H1 (cell line): ENCODE data around the gene SEC22B. TPM values are rescaled to one million over a fixed set of nuclear protein-coding genes. Genes with fewer than 3 reads are reported as not detected.
"Not testable (repeated sequence)": the region's sequence is repeated elsewhere in the genome, so short reads cannot be mapped to it uniquely, and the experiment has no call there.

ENCODE experiments used
- CTCF ChIA-PET: fragments of 300-600 bp; sonication (Branson Sonifier 250); formaldehyde crosslinking; loops from one replicate; lab custom pipeline; 2021; ENCODE audit not compliant: partially characterized antibody; lab: Charles Lee
- POLR2A ChIA-PET: fragments of 300-600 bp; sonication (Branson Sonifier 250); formaldehyde crosslinking; loops from one replicate; lab custom pipeline; 2021; ENCODE audit warnings: inconsistent platforms; ENCODE audit not compliant: partially characterized antibody; lab: Charles Lee
- DNase-seq, 2 experiments: peaks; one replicate each; pipeline versions ENCODE4 v3.0.0 to v3.0.0-alpha.2; 2010 to 2022; ENCODE audit warnings: low spot score in 2 of 2, low read depth in 1 of 2, mixed read lengths in 1 of 2
- FAIRE-seq: peaks from 2 replicates; lab custom pipeline; 2011; peaks lifted over from hg19 to GRCh38; lab: Jason Lieb, UNC
- H2AFZ ChIP-seq: 2 replicates; pipeline ENCODE4 v1.8.1; 2012; ENCODE audit warnings: low read length, inconsistent platforms
- H2AK5ac ChIP-seq: 2 replicates; pipeline ENCODE4 v1.6.1; 2013; ENCODE audit warnings: low read depth, low read length
- H2BK120ac ChIP-seq: replicated peaks from 2 replicates; pipeline ENCODE3; 2013; ENCODE audit warnings: low read depth, low read length, inconsistent platforms
- H2BK12ac ChIP-seq: 2 replicates; pipeline ENCODE4 v1.6.1; 2013; ENCODE audit warnings: low read depth, low read length
- H2BK15ac ChIP-seq: 2 replicates; pipeline ENCODE4 v1.6.1; 2013; ENCODE audit warnings: low read length
- H2BK20ac ChIP-seq: 2 replicates; pipeline ENCODE4 v1.6.1; 2013; ENCODE audit warnings: low read length
- H2BK5ac ChIP-seq: 2 replicates; pipeline ENCODE4 v1.6.1; 2013; ENCODE audit warnings: low read depth, low read length
- H3K14ac ChIP-seq: 2 replicates; pipeline ENCODE4 v1.6.1; 2013; ENCODE audit warnings: inconsistent platforms; ENCODE audit not compliant: insufficient read length
- H3K18ac ChIP-seq: 2 replicates; pipeline ENCODE4 v1.6.1; 2013; ENCODE audit warnings: low read length; ENCODE audit errors: extremely low read depth
- H3K23ac ChIP-seq: 2 replicates; pipeline ENCODE4 v1.6.1; 2013; ENCODE audit warnings: inconsistent platforms; ENCODE audit not compliant: insufficient read length
- H3K23me2 ChIP-seq: 2 replicates; pipeline ENCODE4 v1.6.1; 2013; ENCODE audit warnings: low read depth, low read length
- H3K27ac ChIP-seq: 2 replicates; pipeline ENCODE4 v1.6.1; 2011; ENCODE audit warnings: low read depth, low read length, inconsistent platforms
- H3K27me3 ChIP-seq, 4 experiments: replicated peaks in 1 of 4; 1 replicate in 1 of 4; 2 replicates in 3 of 4; pipeline versions ENCODE4 v1.6.1 to v1.8.1; 2011 to 2013; ENCODE audit warnings: low read length in 3 of 4, mild to moderate bottlenecking in 3 of 4, inconsistent platforms in 2 of 4, mixed read lengths in 2 of 4, moderate library complexity in 1 of 4; ENCODE audit not compliant: control insufficient read depth in 3 of 4, insufficient read depth in 3 of 4; ENCODE audit errors: extremely low read depth in 1 of 4
- H3K36me3 ChIP-seq, 4 experiments: 2 replicates each; pipeline versions ENCODE4 v1.6.1 to v1.8.1; 2011 to 2013; ENCODE audit warnings: mild to moderate bottlenecking in 4 of 4, low read length in 3 of 4, moderate library complexity in 2 of 4, control low read depth in 1 of 4, inconsistent platforms in 1 of 4; ENCODE audit not compliant: insufficient read depth in 4 of 4, control insufficient read depth in 2 of 4
- H3K4ac ChIP-seq: replicated peaks from 2 replicates; pipeline ENCODE3; 2013; ENCODE audit warnings: low read length, low read depth, mixed read lengths, inconsistent platforms; ENCODE audit not compliant: insufficient read length
- H3K4me1 ChIP-seq, 4 experiments: replicated peaks in 1 of 4; 1 replicate in 1 of 4; 2 replicates in 3 of 4; pipeline versions ENCODE4 v1.6.1 to v1.8.1; 2011 to 2013; ENCODE audit warnings: low read length in 3 of 4, inconsistent platforms in 2 of 4, mixed read lengths in 1 of 4; ENCODE audit not compliant: insufficient read depth in 4 of 4, control insufficient read depth in 3 of 4
- H3K4me2 ChIP-seq, 2 experiments: 2 replicates each; pipeline versions ENCODE4 v1.6.1 to v1.8.1; 2011 to 2013; ENCODE audit warnings: low read depth in 2 of 2, low read length in 2 of 2, control low read depth in 1 of 2, inconsistent platforms in 1 of 2, mild to moderate bottlenecking in 1 of 2; ENCODE audit not compliant: insufficient read depth in 1 of 2
- H3K4me3 ChIP-seq, 4 experiments: fragments of 200-600, 300-600 bp in 1 of 4; sonication (generic), shearing (Covaris generic), sonication (Bioruptor Twin) in 1 of 4; 2 replicates each; pipeline versions ENCODE4 v1.5.1 to v1.8.1; 2011 to 2016; ENCODE audit warnings: low read length in 4 of 4, low read depth in 3 of 4, control low read depth in 2 of 4, inconsistent platforms in 2 of 4, mild to moderate bottlenecking in 2 of 4, mixed read lengths in 1 of 4, moderate library complexity in 1 of 4; ENCODE audit not compliant: insufficient read depth in 2 of 4; ENCODE audit errors: extremely low read depth in 1 of 4
- H3K56ac ChIP-seq: replicated peaks from 2 replicates; pipeline ENCODE3; 2013; ENCODE audit warnings: low read depth, mild to moderate bottlenecking, mixed read lengths, low read length, inconsistent platforms; ENCODE audit not compliant: insufficient read length
- H3K79me1 ChIP-seq: 2 replicates; pipeline ENCODE4 v1.6.1; 2013; ENCODE audit warnings: low read depth, low read length, control low read depth
- H3K79me2 ChIP-seq, 2 experiments: 2 replicates each; pipeline versions ENCODE4 v1.6.1 to v1.8.1; 2012 to 2013; ENCODE audit warnings: low read length in 2 of 2, mild to moderate bottlenecking in 2 of 2, inconsistent platforms in 1 of 2; ENCODE audit not compliant: insufficient read depth in 2 of 2, control insufficient read depth in 1 of 2
- H3K9ac ChIP-seq, 4 experiments: replicated peaks in 1 of 4; 1 replicate in 1 of 4; 2 replicates in 3 of 4; pipeline versions ENCODE4 v1.6.1 to v1.8.1; 2011 to 2013; ENCODE audit warnings: low read depth in 3 of 4, low read length in 3 of 4, control low read depth in 2 of 4, mild to moderate bottlenecking in 2 of 4, moderate library complexity in 2 of 4, inconsistent platforms in 1 of 4; ENCODE audit errors: extremely low read depth in 1 of 4
- H3K9me3 ChIP-seq, 2 experiments: 2 replicates each; pipeline versions ENCODE4 v1.6.1 to v1.8.1; 2012 to 2013; ENCODE audit warnings: mild to moderate bottlenecking in 2 of 2, moderate library complexity in 2 of 2, control low read depth in 1 of 2, inconsistent platforms in 1 of 2, low read depth in 1 of 2, low read length in 1 of 2, mixed read lengths in 1 of 2; ENCODE audit not compliant: insufficient read depth in 2 of 2
- H4K20me1 ChIP-seq, 2 experiments: replicated peaks in 1 of 2; 2 replicates each; pipeline versions ENCODE3 to v1.8.1; 2011 to 2013; ENCODE audit warnings: inconsistent platforms in 2 of 2, low read length in 2 of 2, mild to moderate bottlenecking in 1 of 2; ENCODE audit not compliant: insufficient read depth in 2 of 2, control insufficient read depth in 1 of 2
- H4K5ac ChIP-seq: 2 replicates; pipeline ENCODE4 v1.6.1; 2013; ENCODE audit warnings: low read length, low read depth, mixed read lengths, inconsistent platforms; ENCODE audit not compliant: insufficient read length
- H4K8ac ChIP-seq: 2 replicates; pipeline ENCODE4 v1.8.0; 2013; ENCODE audit warnings: mild to moderate bottlenecking, moderate library complexity, low read length, inconsistent platforms; ENCODE audit not compliant: insufficient read depth; ENCODE audit errors: extremely low read depth
- H4K91ac ChIP-seq: replicated peaks from 2 replicates; pipeline ENCODE3; 2013; ENCODE audit warnings: low read length, mixed read lengths, inconsistent platforms; ENCODE audit not compliant: insufficient read length
- WGBS, 2 experiments: shearing (Covaris generic) in 1 of 2; methylation state at CpG; one replicate each; pipeline versions ENCODE4 v1.1.6 to v1.1.7; 2013 to 2015; ENCODE audit warnings: low lambda C conversion rate in 2 of 2, mixed read lengths in 2 of 2, inconsistent platforms in 1 of 2, low coverage in 1 of 2, missing lambda C conversion rate in 1 of 2; ENCODE audit not compliant: insufficient replicate concordance in 2 of 2, insufficient coverage in 1 of 2, insufficient read length in 1 of 2; ENCODE audit errors: extremely low coverage in 1 of 2, missing lambda C conversion rate in 1 of 2; 5-methylcytosine and 5-hydroxymethylcytosine counted together
- polyA plus RNA-seq, 7 experiments: library from polyadenylated mRNA; depleted of rRNA in 3 of 7; stranded (reverse) in 5 of 7; unstranded in 2 of 7; fragments of >200 nt in 5 of 7; fragments of 200-250 nt in 2 of 7; gene quantifications; 1 replicate in 5 of 7; 2 replicates in 1 of 7; 4 replicates in 1 of 7; pipeline versions ENCODE4 v1.2.1 to v1.2.3, GENCODE V29; 2011 to 2013; ENCODE audit warnings: missing spikeins in 2 of 7, mixed read lengths in 2 of 7
- total RNA-seq: library from RNA; stranded (reverse); fragmentation: NEBNext Ultra II Directional; extraction: Animal tissue kit (Norgen Biotek cat#: 25700); gene quantifications from 2 replicates; pipeline ENCODE4 v1.2.1, GENCODE V29; 2021

The SEC22B gene
- total and polyA plus RNA-seq, 2 of the 8 experiments (the other 6 are each of a cell fraction or from before 2014, with no cell fraction given) = 5.6 to 11.6 TPM

GRCh38 chr1:120132406-120132763 is 43.9 kb downstream of the SEC22B start:
- H3K9me3 ChIP-seq, H2BK5ac ChIP-seq, FAIRE-seq, H3K23ac ChIP-seq, H3K79me1 ChIP-seq, H3K4ac ChIP-seq, POLR2A ChIA-PET, H4K20me1 ChIP-seq, H2AFZ ChIP-seq, H3K27ac ChIP-seq, H3K79me2 ChIP-seq, H3K36me3 ChIP-seq, H2BK12ac ChIP-seq, DNase-seq, H3K4me2 ChIP-seq, H4K5ac ChIP-seq, H2BK15ac ChIP-seq, CTCF ChIA-PET, H4K91ac ChIP-seq, H3K4me3 ChIP-seq, H3K56ac ChIP-seq, H3K14ac ChIP-seq, H3K23me2 ChIP-seq, H3K4me1 ChIP-seq, H2AK5ac ChIP-seq, H4K8ac ChIP-seq, H2BK120ac ChIP-seq, H3K9ac ChIP-seq, H2BK20ac ChIP-seq, H3K18ac ChIP-seq: not testable (repeated sequence)
- 98% methylated on average over 2 of the region's 2 CpGs; no CpG with 5 or more reads in 1 of the 2 experiments for WGBS, 2 experiments
- peaks cover 7 to 20% (median 11%) of the 10 kb centered on the region in 4 experiments for H3K27me3 ChIP-seq

GRCh38 chr1:120131611-120132405 is 44.5 kb downstream of the SEC22B start:
- H4K91ac ChIP-seq, H2BK20ac ChIP-seq, H3K4ac ChIP-seq, H2BK120ac ChIP-seq, CTCF ChIA-PET, H4K8ac ChIP-seq, POLR2A ChIA-PET, DNase-seq, H3K56ac ChIP-seq, H3K23ac ChIP-seq, H2BK15ac ChIP-seq, H3K9me3 ChIP-seq, H2AK5ac ChIP-seq, H3K79me2 ChIP-seq, H4K5ac ChIP-seq, H4K20me1 ChIP-seq, H2BK5ac ChIP-seq, H2BK12ac ChIP-seq, H3K4me3 ChIP-seq, H3K4me1 ChIP-seq, H3K79me1 ChIP-seq, H3K4me2 ChIP-seq, H3K18ac ChIP-seq, H3K9ac ChIP-seq, H3K27ac ChIP-seq, H3K36me3 ChIP-seq, H3K23me2 ChIP-seq, FAIRE-seq, H2AFZ ChIP-seq, H3K14ac ChIP-seq: not testable (repeated sequence)
- peaks cover 7 to 20% (median 11%) of the 10 kb centered on the region in 4 experiments for H3K27me3 ChIP-seq
- 63% methylated on average over 6 of the region's 10 CpGs; no CpG with 5 or more reads in 1 of the 2 experiments for WGBS, 2 experiments
